ENCODE data around the gene GOLGA8N.

GRCh38 chr15:32651229-32651837, 58.1 kb downstream of the GOLGA8N start:
- TF ChIP-seq CTCF (IDR thresholded peaks at IDR 0.05) (no peak), POLR2A (IDR thresholded peaks at IDR 0.05) (no peak)
